HAP-1 (cell line): ENCODE results near the gene PSTPIP1.

Experiments
- DNase-seq, 2 experiments: peaks; one replicate each; pipeline ENCODE4 v3.0.0-alpha.2; 2016 to 2020; ENCODE audit warnings: low spot score in 2 of 2
- H3K27me3 ChIP-seq: fragments of 250-450 bp; sonication (Bioruptor Pico); 2 replicates; pipeline ENCODE4 v1.5.1; 2020; ENCODE audit warnings: low read depth, mild to moderate bottlenecking, moderate library complexity
- H3K36me3 ChIP-seq: fragments of 250-450 bp; sonication (Bioruptor Pico); replicated peaks from 2 replicates; pipeline ENCODE4 v1.5.1; 2020; ENCODE audit warnings: mild to moderate bottlenecking
- H3K4me1 ChIP-seq: fragments of 250-450 bp; sonication (Bioruptor Pico); 2 replicates; pipeline ENCODE4 v1.5.1; 2020; ENCODE audit warnings: mild to moderate bottlenecking
- H3K4me3 ChIP-seq: fragments of 250-450 bp; sonication (Bioruptor Pico); 2 replicates; pipeline ENCODE4 v1.5.1; 2020; ENCODE audit warnings: mild to moderate bottlenecking, moderate library complexity
- H3K9me3 ChIP-seq: fragments of 250-450 bp; sonication (Bioruptor Pico); 2 replicates; pipeline ENCODE4 v1.5.1; 2020; ENCODE audit warnings: mild to moderate bottlenecking, moderate library complexity
- in situ Hi-C: fragments of 300-500 bp; cut with MboI; formaldehyde crosslinking; loops from 3 replicates; pipeline ENCODE4 v1.14.3; 2020; ENCODE audit warnings: low sequenced_read_pairs, inconsistent platforms, mixed read lengths

The PSTPIP1 gene

DNA sequence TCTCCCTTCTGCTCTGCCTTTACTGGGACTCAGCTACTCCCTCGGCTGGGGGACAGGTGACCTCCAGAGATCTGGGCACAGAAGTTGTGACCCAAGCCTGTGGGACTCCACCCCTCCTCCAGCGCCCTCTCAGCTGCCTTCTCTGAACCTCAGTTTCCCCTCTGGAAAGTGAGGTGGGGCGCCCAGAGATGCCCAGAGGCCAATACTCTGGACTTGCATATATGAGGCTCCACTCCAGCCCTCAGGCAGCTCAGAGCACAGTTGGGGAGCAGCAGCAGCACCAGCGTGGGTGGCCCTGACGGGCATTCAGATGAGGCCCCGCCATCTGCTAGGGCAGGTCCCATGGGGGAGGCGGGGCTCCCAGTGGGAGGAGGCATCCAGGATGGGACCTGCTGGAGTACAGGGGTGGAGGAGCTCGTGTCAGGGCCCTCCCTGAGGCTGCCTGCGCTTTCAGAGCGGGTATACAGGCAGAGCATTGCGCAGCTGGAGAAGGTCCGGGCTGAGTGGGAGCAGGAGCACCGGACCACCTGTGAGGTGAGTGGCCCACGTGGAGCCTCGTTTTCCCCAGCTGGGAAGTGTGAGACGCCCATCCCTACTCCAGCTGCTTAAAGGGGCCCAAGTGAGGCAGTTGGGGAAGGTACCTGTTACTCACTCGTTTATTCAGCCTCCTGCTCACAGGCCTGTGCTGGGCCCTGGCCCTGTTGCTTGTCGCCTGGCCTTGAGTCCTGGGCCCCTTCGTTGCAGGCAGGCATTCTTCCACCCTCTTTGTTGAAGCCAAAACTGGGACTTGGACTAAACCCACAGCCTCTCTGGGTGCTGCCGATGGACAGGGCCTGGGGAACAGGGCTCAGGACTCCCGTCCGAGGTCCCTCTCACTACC lies 35.4 kb downstream of the PSTPIP1 start:
- Histone ChIP-seq H3K36me3 (no peaks in the 10 kb centered on the region), H3K4me1 (no peaks in the 10 kb centered on the region), H3K4me3 (no peak overlapping the region), H3K9me3 (no peaks in the 10 kb centered on the region; the same call in 1 of the 2 replicates), H3K27me3 (no peaks in the 10 kb centered on the region)
- in situ Hi-C loops, result no loop called here
- DNase-seq, result peak in 1 of 2 experiments; percentile 60

DNA sequence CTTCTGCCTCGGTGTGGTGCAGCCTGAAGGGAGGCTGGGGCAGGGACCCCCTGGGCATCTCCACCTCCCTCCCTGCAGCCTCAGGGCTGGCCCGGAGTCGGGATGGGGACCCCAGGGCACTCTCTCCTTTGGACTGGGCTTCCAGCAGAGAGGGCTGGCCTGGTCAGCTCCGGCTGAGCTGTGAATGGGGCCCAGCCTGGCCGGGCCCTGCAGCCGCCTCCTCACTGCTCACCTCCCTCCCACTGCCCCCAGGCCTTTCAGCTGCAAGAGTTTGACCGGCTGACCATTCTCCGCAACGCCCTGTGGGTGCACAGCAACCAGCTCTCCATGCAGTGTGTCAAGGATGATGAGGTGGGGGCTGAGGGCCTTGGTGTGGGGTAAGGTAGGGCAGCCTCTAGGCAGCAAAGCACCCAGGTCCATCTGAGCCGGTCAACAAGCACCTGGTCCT lies 36.0 kb downstream of the PSTPIP1 start:
- Histone ChIP-seq H3K27me3 (no peaks in the 10 kb centered on the region), H3K4me3 (no peak overlapping the region), H3K36me3 (no peaks in the 10 kb centered on the region), H3K9me3 (no peaks in the 10 kb centered on the region; the same call in 1 of the 2 replicates), H3K4me1 (no peaks in the 10 kb centered on the region)
- in situ Hi-C loops, result no loop called here
- peak in 1 of 2 experiments; percentile 12 for DNase-seq

DNA sequence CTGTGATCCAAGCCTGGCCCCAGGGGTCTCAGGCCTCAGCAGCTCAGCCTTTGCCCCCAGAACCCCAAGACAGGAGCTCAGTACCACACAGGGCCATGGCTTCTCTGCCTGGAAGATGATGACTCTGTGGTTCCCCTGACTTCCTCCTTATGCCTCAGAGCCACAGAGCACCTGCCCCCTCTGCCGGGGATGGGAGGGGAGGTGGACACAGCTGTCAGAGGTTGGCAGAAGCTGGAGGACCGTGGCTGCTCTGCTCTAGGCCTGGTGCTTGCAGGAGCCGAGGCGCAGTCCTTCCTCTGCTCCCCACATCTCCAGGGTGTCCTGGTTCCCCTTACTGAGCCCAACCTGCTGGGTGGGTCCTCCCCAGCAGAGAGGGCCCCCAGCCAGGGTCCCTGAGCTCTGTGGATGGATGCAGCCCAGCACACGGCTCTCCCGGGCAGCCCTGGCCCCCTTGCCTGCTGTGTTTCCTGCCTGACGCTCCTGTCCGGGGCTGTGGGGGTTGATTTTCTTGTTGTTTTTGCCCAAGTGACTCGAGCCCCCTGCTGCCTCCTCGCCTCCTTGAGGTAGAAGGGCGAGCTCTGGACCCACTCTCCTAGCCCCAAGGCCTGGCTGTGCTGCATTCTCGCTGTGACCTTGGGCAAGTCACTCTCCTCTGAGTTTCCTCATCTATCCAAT lies 36.6 kb downstream of the PSTPIP1 start:
- DNase-seq, result peak in 1 of 2 experiments; percentile 34
- Histone ChIP-seq H3K36me3 (no peaks in the 10 kb centered on the region), H3K9me3 (no peaks in the 10 kb centered on the region), H3K27me3 (no peaks in the 10 kb centered on the region), H3K4me3 (no peak overlapping the region), H3K4me1 (no peaks in the 10 kb centered on the region)
- in situ Hi-C loops, result no loop called here

DNA sequence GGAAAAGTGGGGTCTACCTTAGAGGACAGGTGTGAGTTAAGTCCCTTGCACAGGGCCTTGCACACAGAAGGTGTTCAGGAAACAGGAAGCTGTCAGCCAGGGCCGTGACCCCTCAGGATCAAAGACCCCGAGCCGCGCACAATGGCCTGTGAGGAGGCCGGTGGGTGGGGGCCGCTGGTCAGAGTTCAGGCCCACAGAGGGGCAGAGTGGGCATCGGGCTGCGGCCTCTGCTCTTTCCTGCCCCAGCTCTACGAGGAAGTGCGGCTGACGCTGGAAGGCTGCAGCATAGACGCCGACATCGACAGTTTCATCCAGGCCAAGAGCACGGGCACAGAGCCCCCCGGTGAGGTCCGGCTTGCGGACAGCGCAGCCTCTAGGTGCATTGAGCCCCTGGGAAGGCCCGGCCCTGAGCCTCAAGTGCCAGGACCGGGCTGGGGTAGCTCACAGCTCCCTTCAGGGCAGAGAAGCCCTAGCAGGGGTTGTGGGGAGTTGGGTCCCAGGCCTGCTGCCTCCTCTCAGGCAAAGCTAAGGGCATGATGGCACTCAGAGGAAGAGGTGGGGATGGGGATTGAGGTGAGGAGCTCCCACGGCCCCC lies 37.2 kb downstream of the PSTPIP1 start:
- DNase-seq, result peak in 1 of 2 experiments; percentile 20
- in situ Hi-C loops, result no loop called here
- H3K9me3 ChIP-seq, result no peaks in the 10 kb centered on the region
- no peaks in the 10 kb centered on the region for H3K4me1 ChIP-seq
- no peaks in the 10 kb centered on the region for H3K27me3 ChIP-seq
- H3K36me3 ChIP-seq, result peaks cover 6% of the 10 kb centered on the region; the same call in 1 of the 2 replicates
- H3K4me3 ChIP-seq, result no peak overlapping the region

DNA sequence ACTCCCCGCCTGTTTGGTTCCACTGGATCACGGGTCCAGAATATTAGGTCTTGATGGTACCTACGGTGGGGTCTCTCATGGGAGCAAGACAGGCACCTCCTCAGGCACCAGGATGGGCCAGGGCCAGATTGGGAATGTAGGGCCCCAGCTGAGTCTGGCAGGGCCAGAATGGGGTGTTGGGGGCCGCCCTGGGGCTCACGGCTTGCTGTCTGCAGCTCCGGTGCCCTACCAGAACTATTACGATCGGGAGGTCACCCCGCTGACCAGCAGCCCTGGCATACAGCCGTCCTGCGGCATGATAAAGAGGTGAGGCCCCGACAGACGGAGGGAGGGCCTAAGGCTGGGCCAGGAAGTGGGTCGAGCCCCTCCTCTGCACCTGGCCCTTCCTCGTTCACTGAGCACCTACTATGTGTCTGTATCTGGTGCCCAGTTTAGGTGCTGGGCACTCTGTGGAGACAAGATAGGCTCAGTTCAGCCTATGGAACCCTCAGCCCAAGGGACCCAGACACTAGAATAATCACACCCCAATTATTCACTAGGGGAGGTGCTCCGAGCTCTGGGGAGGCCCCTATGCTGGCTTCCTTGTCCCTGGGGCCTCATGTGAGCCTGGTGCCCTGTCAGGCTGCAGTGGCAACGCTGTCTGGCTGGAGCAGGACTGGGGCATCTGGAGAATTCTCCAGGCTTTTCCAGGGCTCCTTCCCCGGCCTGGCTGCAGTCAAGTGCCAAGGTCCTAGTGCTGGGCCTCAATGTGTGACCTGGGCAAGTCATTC lies 37.9 kb downstream of the PSTPIP1 start:
- Histone ChIP-seq H3K9me3 (no peaks in the 10 kb centered on the region), H3K36me3 (peaks cover 13% of the 10 kb centered on the region), H3K27me3 (no peaks in the 10 kb centered on the region), H3K4me1 (no peaks in the 10 kb centered on the region), H3K4me3 (no peak overlapping the region)
- peak in 1 of 2 experiments; percentile 13 for DNase-seq
- in situ Hi-C loops, result no loop called here

DNA sequence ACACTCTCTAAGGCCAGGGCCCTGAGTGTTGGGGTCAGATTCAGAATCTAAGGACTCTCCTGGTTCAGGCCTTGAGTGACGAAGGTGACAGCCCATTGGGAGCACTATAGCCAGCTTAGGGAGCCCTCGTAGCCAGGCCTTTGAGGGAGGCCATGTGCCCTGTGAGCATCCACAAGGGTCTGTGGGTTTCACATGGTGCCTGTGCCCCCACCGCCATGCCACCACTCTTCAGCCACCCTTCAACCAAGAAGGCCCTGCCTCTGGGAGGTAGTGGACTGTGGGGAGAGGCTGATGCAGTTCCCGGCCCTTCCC lies 38.4 kb downstream of the PSTPIP1 start:
- peaks cover 13% of the 10 kb centered on the region for H3K36me3 ChIP-seq
- H3K9me3 ChIP-seq, result no peaks in the 10 kb centered on the region
- no peaks in the 10 kb centered on the region for H3K27me3 ChIP-seq
- H3K4me1 ChIP-seq, result no peaks in the 10 kb centered on the region
- DNase-seq, result no peak
- in situ Hi-C loops, result no loop called here
- H3K4me3 ChIP-seq, result no peak overlapping the region

DNA sequence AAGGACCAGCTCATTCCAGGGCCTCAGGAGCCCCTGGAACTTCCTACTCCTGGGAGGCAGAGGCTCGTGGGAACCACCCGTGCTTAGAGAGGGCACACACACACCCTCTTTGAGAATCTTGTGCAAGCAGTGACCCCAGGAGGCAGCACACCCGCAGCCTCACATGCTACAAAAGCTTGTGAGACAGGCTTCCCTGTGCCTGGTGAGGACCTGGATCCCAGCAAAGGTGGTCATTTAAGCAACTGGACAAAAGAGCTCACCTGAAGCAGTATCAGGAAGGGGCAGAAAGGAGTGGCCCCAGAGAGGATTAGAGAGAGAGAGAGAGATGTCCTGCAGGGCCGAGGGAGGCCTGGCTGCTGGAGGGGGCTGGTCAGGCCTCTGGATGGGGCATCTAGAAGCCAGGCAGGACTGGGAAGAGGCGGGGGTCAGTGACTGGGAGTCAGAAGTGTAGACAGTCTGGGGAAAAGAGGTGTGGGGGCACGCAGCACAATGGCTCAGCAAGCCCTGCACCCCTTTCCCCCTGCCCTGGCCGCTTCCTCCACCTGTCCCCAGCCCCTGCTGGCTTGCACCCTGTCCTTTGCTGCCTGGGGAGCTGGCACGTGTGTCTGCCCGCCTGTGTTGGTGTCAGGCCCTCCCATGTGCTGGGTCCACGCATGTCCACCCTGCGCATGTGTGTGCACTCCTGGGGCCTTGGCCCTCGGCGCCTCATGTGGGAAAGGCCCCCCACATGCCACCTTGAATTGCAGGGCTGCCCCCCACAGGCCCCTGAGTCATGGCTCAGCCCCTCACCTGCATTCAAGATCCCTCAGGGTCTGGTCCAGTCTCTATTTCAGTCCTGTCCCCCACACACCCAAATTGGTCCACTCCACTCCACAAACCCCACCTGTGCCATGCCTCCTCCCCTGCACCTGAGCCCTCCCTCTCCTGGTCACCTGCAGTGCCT lies 39.1 kb downstream of the PSTPIP1 start:
- H3K9me3 ChIP-seq, result no peaks in the 10 kb centered on the region
- peaks cover 13% of the 10 kb centered on the region for H3K36me3 ChIP-seq
- peak in 1 of 2 experiments; percentile 23 for DNase-seq
- no peaks in the 10 kb centered on the region for H3K27me3 ChIP-seq
- in situ Hi-C loops, result no loop called here
- no peaks in the 10 kb centered on the region for H3K4me1 ChIP-seq
- no peak overlapping the region for H3K4me3 ChIP-seq

DNA sequence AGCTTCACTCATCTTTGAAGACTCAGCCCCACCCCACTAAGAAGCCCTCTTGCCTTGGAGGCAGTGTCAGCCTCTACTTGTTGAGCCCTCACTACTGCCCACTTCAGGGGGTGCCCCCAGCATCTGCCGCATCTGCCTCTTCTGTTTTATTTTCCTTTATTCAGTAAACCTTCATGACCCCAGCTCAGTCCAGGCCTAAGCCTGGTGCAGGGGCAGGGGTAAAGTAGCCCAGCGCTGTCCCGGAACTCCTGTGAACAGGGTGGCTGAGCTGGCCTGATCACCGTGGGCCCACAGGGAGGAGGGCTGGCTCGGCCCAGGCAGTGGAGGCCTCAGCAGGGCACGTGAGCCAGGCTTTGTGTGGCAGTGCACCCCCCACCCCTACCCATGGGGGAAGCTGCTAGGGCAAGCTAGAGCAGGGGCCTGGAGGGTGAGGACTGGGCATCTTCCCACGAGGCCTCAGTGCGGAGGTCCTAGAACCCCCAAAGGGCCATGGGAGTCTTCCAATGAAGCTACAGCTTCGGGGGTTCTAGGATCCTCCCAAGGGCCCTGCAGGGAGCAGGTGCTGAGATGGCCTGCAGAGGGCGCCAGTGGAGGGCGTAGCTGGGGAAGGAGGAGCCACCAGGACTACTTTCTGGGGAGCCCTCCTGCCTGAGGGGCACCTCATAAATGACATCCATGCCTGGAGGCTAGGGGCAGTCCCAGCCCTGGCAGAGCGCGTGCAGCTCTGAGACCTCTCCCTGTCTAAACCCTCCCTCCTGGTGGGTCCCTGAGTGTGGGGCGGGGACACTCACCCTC lies 40.0 kb downstream of the PSTPIP1 start:
- in situ Hi-C loops, result no loop called here
- no peaks in the 10 kb centered on the region for H3K27me3 ChIP-seq
- H3K9me3 ChIP-seq, result no peaks in the 10 kb centered on the region
- H3K36me3 ChIP-seq, result peaks cover 13% of the 10 kb centered on the region
- peak in 1 of 2 experiments; percentile 79 for DNase-seq
- no peak overlapping the region for H3K4me3 ChIP-seq
- H3K4me1 ChIP-seq, result no peaks in the 10 kb centered on the region

DNA sequence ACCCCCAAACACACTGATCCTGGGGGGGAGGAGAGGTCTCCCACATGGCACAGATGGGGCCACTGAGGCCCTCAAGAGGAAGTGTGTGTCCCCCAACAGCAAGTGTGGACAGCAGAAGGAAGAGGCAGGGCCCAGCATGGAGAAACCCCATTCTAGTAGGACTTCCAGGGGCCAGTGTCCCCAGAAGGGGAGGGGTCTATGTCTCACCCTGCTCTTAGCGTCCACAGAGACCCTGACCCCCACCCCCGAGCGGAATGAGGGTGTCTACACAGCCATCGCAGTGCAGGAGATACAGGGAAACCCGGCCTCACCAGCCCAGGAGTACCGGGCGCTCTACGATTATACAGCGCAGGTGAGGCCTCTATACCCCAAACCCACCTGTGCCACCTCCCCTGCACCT lies 40.7 kb downstream of the PSTPIP1 start:
- in situ Hi-C loops, result no loop called here

DNA sequence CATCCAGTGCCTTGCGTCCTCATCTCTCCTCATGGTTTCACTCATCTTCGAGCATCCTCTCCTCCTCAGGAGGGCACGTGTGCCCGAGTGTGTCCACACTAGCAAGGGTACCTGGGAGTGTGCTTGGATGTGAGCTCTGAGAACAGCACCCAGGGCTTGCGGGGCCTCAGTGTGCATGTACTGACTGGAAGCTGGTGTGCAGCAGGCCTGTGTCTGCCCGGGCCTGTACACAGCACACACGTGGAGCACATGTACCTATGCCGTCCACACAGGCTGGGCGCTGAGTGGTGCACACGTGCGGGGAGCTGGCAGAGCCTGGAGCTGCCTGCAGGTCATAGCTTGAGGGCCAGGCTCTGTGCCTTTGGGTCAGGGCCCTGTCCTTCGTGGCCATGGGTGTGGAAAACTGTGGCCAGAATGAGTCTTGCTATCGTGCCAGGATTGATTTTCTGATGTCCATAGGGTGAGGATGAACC lies 41.1 kb downstream of the PSTPIP1 start:
- no peak overlapping the region for H3K4me3 ChIP-seq
- no peaks in the 10 kb centered on the region for H3K4me1 ChIP-seq
- H3K27me3 ChIP-seq, result no peaks in the 10 kb centered on the region
- DNase-seq, result no peak
- peaks cover 13% of the 10 kb centered on the region for H3K36me3 ChIP-seq
- in situ Hi-C loops, result no loop called here
- no peaks in the 10 kb centered on the region for H3K9me3 ChIP-seq

More for the DNA sequence above, 40.7 kb downstream of the PSTPIP1 start:
- Histone ChIP-seq H3K4me3 (no peak overlapping the region), H3K27me3 (no peaks in the 10 kb centered on the region), H3K9me3 (no peaks in the 10 kb centered on the region), H3K36me3 (peaks cover 13% of the 10 kb centered on the region), H3K4me1 (no peaks in the 10 kb centered on the region)
- no peak for DNase-seq

DNA sequence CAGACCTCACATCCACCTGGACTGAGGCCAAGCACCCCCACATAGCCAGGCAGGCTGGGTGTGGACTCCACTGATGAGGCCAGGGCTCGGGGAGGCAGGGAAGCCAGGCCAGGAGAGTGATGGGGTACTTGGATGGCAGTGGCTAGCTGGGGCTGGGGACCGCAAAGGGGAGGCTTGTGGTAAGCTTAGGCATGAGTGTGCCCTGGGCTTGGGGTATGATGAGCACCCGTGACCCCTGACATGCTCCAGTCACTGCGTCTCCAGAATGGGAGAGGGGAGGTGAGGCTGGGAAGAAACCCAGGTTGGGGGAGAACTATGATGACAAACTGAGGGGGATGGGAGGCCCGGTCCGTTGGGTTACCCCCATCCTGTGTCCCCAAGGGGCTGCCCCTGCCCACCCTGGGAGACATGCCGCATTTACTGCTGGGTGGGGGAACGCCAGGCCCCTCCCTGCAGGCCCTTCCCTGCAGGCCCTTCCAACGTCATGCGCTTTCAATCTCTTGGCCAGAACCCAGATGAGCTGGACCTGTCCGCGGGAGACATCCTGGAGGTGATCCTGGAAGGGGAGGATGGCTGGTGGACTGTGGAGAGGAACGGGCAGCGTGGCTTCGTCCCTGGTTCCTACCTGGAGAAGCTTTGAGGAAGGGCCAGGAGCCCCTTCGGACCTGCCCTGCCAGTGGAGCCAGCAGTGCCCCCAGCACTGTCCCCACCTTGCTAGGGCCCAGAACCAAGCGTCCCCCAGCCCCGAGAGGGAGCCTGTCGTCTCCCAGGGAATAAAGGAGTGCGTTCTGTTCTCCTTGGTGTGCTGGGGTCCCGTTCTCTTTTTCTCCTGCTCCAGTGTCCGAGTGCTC lies 41.8 kb downstream of the PSTPIP1 start:
- no peaks in the 10 kb centered on the region for H3K4me1 ChIP-seq
- H3K27me3 ChIP-seq, result no peaks in the 10 kb centered on the region
- no peak overlapping the region for H3K4me3 ChIP-seq
- no peak for DNase-seq
- peaks cover 13% of the 10 kb centered on the region for H3K36me3 ChIP-seq
- in situ Hi-C loops, result no loop called here
- H3K9me3 ChIP-seq, result no peaks in the 10 kb centered on the region
